IMR-90 (cell line): ENCODE data around the gene CD8A. TPM values are rescaled to one million over a fixed set of nuclear protein-coding genes. Genes with fewer than 3 reads are reported as not detected.

ENCODE experiments used
- ATAC-seq: fragments of 200-7000 bp; cut with Tn5 transposase; 2 replicates; pipeline ENCODE4 v1.9.1; 2020; ENCODE audit warnings: low read depth, mild to moderate bottlenecking, moderate library complexity
- BruUV-seq: library from RNA; stranded (reverse); fragments of 400-500 nt; replicated peaks from 2 replicates; lab custom pipeline; 2021; lab: Mats Ljungman, UMichigan
- CTCF ChIA-PET: fragments of 300-600 bp; formaldehyde crosslinking; extraction: SDS; loops from one replicate; lab custom pipeline; 2021; ENCODE audit warnings: antibody characterized with exemption; lab: Yijun Ruan, JAX
- POLR2A ChIA-PET: fragments of 300-600 bp; sonication (Branson Sonifier 250); formaldehyde crosslinking; loops from one replicate; lab custom pipeline; 2022; ENCODE audit warnings: antibody characterized with exemption; ENCODE audit not compliant: unreplicated experiment; lab: Charles Lee
- DNase-seq: peaks from one replicate; pipeline ENCODE4 v3.0.0; 2013
- H2AFZ ChIP-seq: replicated peaks from 2 replicates; pipeline ENCODE3; 2013; ENCODE audit warnings: low read length, mild to moderate bottlenecking; ENCODE audit not compliant: poor library complexity
- H2AK5ac ChIP-seq: 2 replicates; pipeline ENCODE4 v1.6.1; 2013; ENCODE audit warnings: low read depth, low read length, inconsistent platforms
- H2AK9ac ChIP-seq: replicated peaks from 2 replicates; pipeline ENCODE3; 2013; ENCODE audit warnings: mild to moderate bottlenecking, low read depth, low read length, moderate library complexity; ENCODE audit not compliant: poor library complexity
- H2BK120ac ChIP-seq: 2 replicates; pipeline ENCODE4 v1.6.1; 2013; ENCODE audit warnings: low read depth, low read length, inconsistent platforms
- H2BK15ac ChIP-seq: 3 replicates; pipeline ENCODE4 v1.6.1; 2013; ENCODE audit warnings: low read depth, low read length, inconsistent platforms
- H2BK20ac ChIP-seq: 2 replicates; pipeline ENCODE4 v1.6.1; 2013; ENCODE audit warnings: low read depth, mild to moderate bottlenecking, inconsistent platforms, low read length, moderate library complexity
- H2BK5ac ChIP-seq: 2 replicates; pipeline ENCODE4 v1.6.1; 2013; ENCODE audit warnings: mild to moderate bottlenecking, low read depth, low read length, inconsistent platforms; ENCODE audit not compliant: poor library complexity, severe bottlenecking
- H3K14ac ChIP-seq: replicated peaks from 2 replicates; pipeline ENCODE4 v1.6.1; 2013; ENCODE audit warnings: low read depth, low read length, inconsistent platforms
- H3K18ac ChIP-seq: 2 replicates; pipeline ENCODE4 v1.6.1; 2013; ENCODE audit warnings: low read depth, low read length, control low read depth
- H3K23ac ChIP-seq: 2 replicates; pipeline ENCODE4 v1.6.1; 2013; ENCODE audit warnings: low read depth, low read length, inconsistent platforms
- H3K27ac ChIP-seq: 2 replicates; pipeline ENCODE4 v1.5.1; 2013; ENCODE audit warnings: mild to moderate bottlenecking, control low read depth, low read length; ENCODE audit not compliant: insufficient read depth
- H3K27me3 ChIP-seq: 2 replicates; pipeline ENCODE4 v1.6.1; 2013; ENCODE audit warnings: low read length; ENCODE audit not compliant: control insufficient read depth, insufficient read depth
- H3K36me3 ChIP-seq: 2 replicates; pipeline ENCODE4 v1.6.1; 2013; ENCODE audit warnings: low read length, mixed read lengths; ENCODE audit not compliant: control insufficient read depth, insufficient read depth
- H3K4ac ChIP-seq: 2 replicates; pipeline ENCODE4 v1.6.1; 2013; ENCODE audit warnings: low read depth, low read length, inconsistent platforms
- H3K4me1 ChIP-seq: 2 replicates; pipeline ENCODE4 v1.6.1; 2013; ENCODE audit warnings: low read length, mixed read lengths; ENCODE audit not compliant: control insufficient read depth, insufficient read depth
- H3K4me2 ChIP-seq: 2 replicates; pipeline ENCODE4 v1.6.1; 2013; ENCODE audit warnings: low read depth, mild to moderate bottlenecking, control low read depth, low read length, moderate library complexity
- H3K4me3 ChIP-seq: 2 replicates; pipeline ENCODE4 v1.5.1; 2013; ENCODE audit warnings: low read depth, mild to moderate bottlenecking, control low read depth, low read length, moderate library complexity; ENCODE audit not compliant: insufficient read depth
- H3K56ac ChIP-seq: 2 replicates; pipeline ENCODE4 v1.6.1; 2013; ENCODE audit warnings: low read length, inconsistent platforms; ENCODE audit not compliant: insufficient read depth; ENCODE audit errors: extremely low read depth
- H3K79me1 ChIP-seq, 2 experiments: 2 replicates each; pipeline ENCODE4 v1.6.1; 2013; ENCODE audit warnings: low read length in 2 of 2, inconsistent platforms in 1 of 2, low read depth in 1 of 2
- H3K9ac ChIP-seq: 2 replicates; pipeline ENCODE4 v1.6.1; 2013; ENCODE audit warnings: low read depth, low read length, control low read depth
- H3K9me1 ChIP-seq: 2 replicates; pipeline ENCODE4 v1.6.1; 2013; ENCODE audit warnings: low read length, inconsistent platforms; ENCODE audit not compliant: insufficient read depth
- H3K9me3 ChIP-seq: 2 replicates; pipeline ENCODE4 v1.6.1; 2013; ENCODE audit warnings: low read length; ENCODE audit not compliant: control insufficient read depth, insufficient read depth
- H4K20me1 ChIP-seq: 2 replicates; pipeline ENCODE4 v1.6.1; 2013; ENCODE audit warnings: low read length, inconsistent platforms; ENCODE audit not compliant: insufficient read depth
- H4K5ac ChIP-seq: 2 replicates; pipeline ENCODE4 v1.6.1; 2013; ENCODE audit warnings: mild to moderate bottlenecking, low read depth, low read length, control low read depth
- H4K8ac ChIP-seq, 2 experiments: 2 replicates each; pipeline ENCODE4 v1.6.1; 2013; ENCODE audit warnings: low read depth in 2 of 2, low read length in 2 of 2, control low read depth in 1 of 2, inconsistent platforms in 1 of 2
- H4K91ac ChIP-seq: 2 replicates; pipeline ENCODE4 v1.6.1; 2013; ENCODE audit warnings: low read depth, low read length, inconsistent platforms; ENCODE audit not compliant: insufficient read depth
- BHLHE40 ChIP-seq: fragments of 150-350 bp; IDR thresholded peaks from 2 replicates; pipeline ENCODE4 v1.6.1; 2016; ENCODE audit warnings: mild to moderate bottlenecking, low read depth, low read length
- CEBPB ChIP-seq: IDR thresholded peaks from 2 replicates; pipeline ENCODE4 v1.6.1; 2012; ENCODE audit warnings: low read depth, low read length, improper control_type of control experiment
- CHD1 ChIP-seq: IDR thresholded peaks from 2 replicates; pipeline ENCODE4 v1.6.1; 2012; ENCODE audit warnings: low read depth, low read length, improper control_type of control experiment
- ELK1 ChIP-seq: fragments of 150-350 bp; IDR thresholded peaks from 2 replicates; pipeline ENCODE4 v1.6.1; 2016; ENCODE audit warnings: low read depth, mild to moderate bottlenecking, low read length, moderate library complexity, borderline replicate concordance
- FOS ChIP-seq: fragments of 150-350 bp; IDR thresholded peaks from 2 replicates; pipeline ENCODE4 v1.6.1; 2016; ENCODE audit warnings: low read depth, low read length
- MAFK ChIP-seq: IDR thresholded peaks from 2 replicates; pipeline ENCODE4 v1.6.1; 2012; ENCODE audit warnings: low read depth, low read length, improper control_type of control experiment
- MAZ ChIP-seq: IDR thresholded peaks from 2 replicates; pipeline ENCODE4 v1.6.1; 2012; ENCODE audit warnings: low read depth, mild to moderate bottlenecking, low read length, improper control_type of control experiment, moderate library complexity, borderline replicate concordance
- MXI1 ChIP-seq: IDR thresholded peaks from 2 replicates; pipeline ENCODE4 v1.6.1; 2012; ENCODE audit warnings: low read depth, mild to moderate bottlenecking, low read length, moderate library complexity, borderline replicate concordance
- NFE2L2 ChIP-seq: fragments of 150-350 bp; IDR thresholded peaks from 2 replicates; pipeline ENCODE4 v1.6.1; 2016; ENCODE audit warnings: low read depth, mild to moderate bottlenecking, low read length
- POLR2A ChIP-seq: IDR thresholded peaks from 2 replicates; pipeline ENCODE4 v1.6.1; 2012; ENCODE audit warnings: mild to moderate bottlenecking, low read depth, low read length
- RAD21 ChIP-seq: IDR thresholded peaks from 2 replicates; pipeline ENCODE4 v1.6.1; 2012; ENCODE audit warnings: low read length, improper control_type of control experiment
- RCOR1 ChIP-seq: IDR thresholded peaks from 2 replicates; pipeline ENCODE4 v1.6.1; 2012; ENCODE audit warnings: mild to moderate bottlenecking, low read length, improper control_type of control experiment; ENCODE audit not compliant: insufficient replicate concordance
- RFX5 ChIP-seq: IDR thresholded peaks from 2 replicates; pipeline ENCODE4 v1.8.0; 2012; ENCODE audit warnings: low read depth, mild to moderate bottlenecking, low read length, moderate library complexity
- SMC3 ChIP-seq: fragments of 150-350 bp; IDR thresholded peaks from 2 replicates; pipeline ENCODE4 v1.6.1; 2016; ENCODE audit warnings: low read depth, mild to moderate bottlenecking, antibody characterized with exemption, low read length, moderate library complexity
- USF2 ChIP-seq: fragments of 150-350 bp; IDR thresholded peaks from 2 replicates; pipeline ENCODE4 v1.6.1; 2017; ENCODE audit warnings: mild to moderate bottlenecking, antibody characterized with exemption, low read length, low read depth
- WGBS, 2 experiments: methylation state at CpG; one replicate each; pipeline versions ENCODE4 v1.1.5 to v1.1.7; 2013; ENCODE audit warnings: missing lambda C conversion rate in 2 of 2; ENCODE audit not compliant: insufficient read length in 1 of 2; ENCODE audit errors: extremely low coverage in 2 of 2; 5-methylcytosine and 5-hydroxymethylcytosine counted together
- dilution Hi-C: fragments of 300-500 bp; cut with HindIII; formaldehyde crosslinking; loops from one replicate; pipeline ENCODE4 v1.14.3; 2018; ENCODE audit warnings: low sequenced_read_pairs; ENCODE audit not compliant: unreplicated experiment
- in situ Hi-C: fragments of 300-500 bp; cut with MboI; formaldehyde crosslinking; loops from 3 replicates; pipeline ENCODE4 v1.14.3; 2019; ENCODE audit warnings: low sequenced_read_pairs, inconsistent platforms, mixed read lengths
- intact Hi-C: fragments of 100-400 bp; cut with micrococcal nuclease; formaldehyde crosslinking; loops from 2 replicates; pipeline ENCODE4 v1.10.0; 2022
- polyA plus RNA-seq, 3 experiments: library from polyadenylated mRNA; depleted of rRNA; stranded (reverse); fragments of >200 nt; gene quantifications; 2 replicates each; pipeline ENCODE4 v1.2.3, GENCODE V29; 2012; ENCODE audit warnings: low replicate concordance in 1 of 3
- total RNA-seq: library from RNA; depleted of rRNA; stranded (reverse); fragments of >200 nt; gene quantifications from 2 replicates; pipeline ENCODE4 v1.2.3, GENCODE V29; 2012
- TF ChIP-seq, protein P1 (sequence below): conservative IDR thresholded peaks from 2 replicates; pipeline ENCODE4 v1.5.1; 2012; ENCODE audit warnings: mild to moderate bottlenecking, low read depth, low read length, improper control_type of control experiment

The CD8A gene
- total and polyA plus RNA-seq, 2 of the 4 experiments (the other 2 are of a cell fraction): not detected

DNA sequence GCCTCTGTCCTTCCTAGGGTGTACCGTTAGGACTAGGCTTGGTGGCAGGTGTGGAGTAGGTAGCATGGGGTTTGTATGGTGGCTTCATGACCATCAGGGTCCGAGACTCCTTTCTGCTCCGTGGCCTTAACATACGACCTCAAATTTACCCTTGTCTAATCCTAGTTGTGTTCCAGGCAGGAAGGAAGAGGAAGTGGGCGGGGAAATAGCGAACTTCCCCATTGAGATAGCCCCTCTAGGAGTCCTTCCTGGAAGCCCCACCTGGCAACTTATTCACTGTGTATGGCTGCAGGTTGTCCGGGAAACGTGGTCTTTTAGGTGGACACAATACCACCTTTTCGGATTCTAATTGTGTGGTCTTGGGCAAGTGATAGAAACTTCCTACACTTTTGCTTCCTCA lies 9.3 kb downstream of the CD8A start:
- no peaks in the 10 kb centered on the region for H3K9me3 ChIP-seq
- no peak overlapping the region for H3K23ac ChIP-seq
- dilution Hi-C loops (no loop called here), in situ Hi-C loops (no loop called here), intact Hi-C loops (no loop called here)
- no peak overlapping the region for H3K56ac ChIP-seq
- no peak overlapping the region for H2BK15ac ChIP-seq
- no peak overlapping the region for H4K91ac ChIP-seq
- no peak overlapping the region for H2BK120ac ChIP-seq
- ATAC-seq: no peak
- no peak overlapping the region for H3K4me2 ChIP-seq
- no peak overlapping the region for H3K4ac ChIP-seq
- no CpG with 5 or more reads among the region's 9 CpGs for WGBS, 2 experiments
- H3K36me3 ChIP-seq: no peaks in the 10 kb centered on the region
- peaks cover 18% of the 10 kb centered on the region for H3K27me3 ChIP-seq
- no peak overlapping the region for H2AFZ ChIP-seq
- no peak overlapping the region for H4K5ac ChIP-seq
- no peak overlapping the region for H4K8ac ChIP-seq
- H3K18ac ChIP-seq: no peak overlapping the region
- CTCF ChIA-PET: no interaction called here
- no peak overlapping the region for H3K9ac ChIP-seq
- H3K9me1 ChIP-seq: no peaks in the 10 kb centered on the region; the same call in 1 of the 2 replicates
- H4K20me1 ChIP-seq: no peaks in the 10 kb centered on the region
- no peaks in the 10 kb centered on the region for H3K4me1 ChIP-seq
- H3K27ac ChIP-seq: no peak overlapping the region
- TF ChIP-seq, protein P1, sequence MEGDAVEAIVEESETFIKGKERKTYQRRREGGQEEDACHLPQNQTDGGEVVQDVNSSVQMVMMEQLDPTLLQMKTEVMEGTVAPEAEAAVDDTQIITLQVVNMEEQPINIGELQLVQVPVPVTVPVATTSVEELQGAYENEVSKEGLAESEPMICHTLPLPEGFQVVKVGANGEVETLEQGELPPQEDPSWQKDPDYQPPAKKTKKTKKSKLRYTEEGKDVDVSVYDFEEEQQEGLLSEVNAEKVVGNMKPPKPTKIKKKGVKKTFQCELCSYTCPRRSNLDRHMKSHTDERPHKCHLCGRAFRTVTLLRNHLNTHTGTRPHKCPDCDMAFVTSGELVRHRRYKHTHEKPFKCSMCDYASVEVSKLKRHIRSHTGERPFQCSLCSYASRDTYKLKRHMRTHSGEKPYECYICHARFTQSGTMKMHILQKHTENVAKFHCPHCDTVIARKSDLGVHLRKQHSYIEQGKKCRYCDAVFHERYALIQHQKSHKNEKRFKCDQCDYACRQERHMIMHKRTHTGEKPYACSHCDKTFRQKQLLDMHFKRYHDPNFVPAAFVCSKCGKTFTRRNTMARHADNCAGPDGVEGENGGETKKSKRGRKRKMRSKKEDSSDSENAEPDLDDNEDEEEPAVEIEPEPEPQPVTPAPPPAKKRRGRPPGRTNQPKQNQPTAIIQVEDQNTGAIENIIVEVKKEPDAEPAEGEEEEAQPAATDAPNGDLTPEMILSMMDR: no peak
- TF ChIP-seq MAFK (no peak), NFE2L2 (no peak), MXI1 (no peak), RCOR1 (no peak), USF2 (no peak), RAD21 (no peak), ELK1 (no peak), RFX5 (no peak), FOS (no peak), POLR2A (no peak), CHD1 (no peak), BHLHE40 (no peak), SMC3 (no peak), MAZ (no peak), CEBPB (no peak)
- no peak overlapping the region for H3K14ac ChIP-seq
- H2BK20ac ChIP-seq: no peak overlapping the region
- no peak overlapping the region for H2BK5ac ChIP-seq
- H3K4me3 ChIP-seq: no peak overlapping the region
- H2AK9ac ChIP-seq: no peak overlapping the region
- H3K79me1 ChIP-seq: no peaks in the 10 kb centered on the region
- POLR2A ChIA-PET: no interaction called here
- H2AK5ac ChIP-seq: no peak overlapping the region
- BruUV-seq: no TSS peak
- DNase-seq: no peak
